ENCODE results near the gene SVOPL.
"Not testable (repeated sequence)": the region's sequence is repeated elsewhere in the genome, so short reads cannot be mapped to it uniquely, and the experiment has no call there.

SVOPL gene

GRCh38 chr7:138700857-138701536 lies at the start of gene SVOPL:
Gene SVOPL, minus strand, starts transcription at chr7:138701362. Its CDS starts 22,317 bp downstream, at chr7:138679045.
- DNase-seq, result no peak

GRCh38 chr7:138750473-138750872 lies 49.3 kb upstream of the SVOPL start:
- no peak for DNase-seq

GRCh38 chr7:138749960-138750359 lies 48.8 kb upstream of the SVOPL start:
- DNase-seq, result no peak

- no peak for DNase-seq
Observed at GRCh38 chr7:138748666-138749065, 47.5 kb upstream of the SVOPL start.

GRCh38 chr7:138746073-138746472 lies 44.9 kb upstream of the SVOPL start:
- DNase-seq, result no peak

GRCh38 chr7:138745189-138745588 lies 44.0 kb upstream of the SVOPL start:
- DNase-seq, result no peak

- no peak for DNase-seq
Observed at GRCh38 chr7:138741453-138741735, 40.2 kb upstream of the SVOPL start.

- DNase-seq, result no peak
Observed at GRCh38 chr7:138739859-138740258, 38.7 kb upstream of the SVOPL start.

GRCh38 chr7:138738551-138739335 lies 37.6 kb upstream of the SVOPL start:
- peak; percentile 84 for DNase-seq

GRCh38 chr7:138738114-138738513 lies 37.0 kb upstream of the SVOPL start:
- no peak for DNase-seq

- no peak for DNase-seq
Observed at GRCh38 chr7:138735399-138735798, 34.2 kb upstream of the SVOPL start.

GRCh38 chr7:138731733-138732132 lies 30.6 kb upstream of the SVOPL start:
- DNase-seq, result not testable (repeated sequence)

- no peak for DNase-seq
Observed at GRCh38 chr7:138729444-138729843, 28.3 kb upstream of the SVOPL start.

GRCh38 chr7:138727336-138728099 lies 26.4 kb upstream of the SVOPL start:
- DNase-seq, result no peak

- no peak for DNase-seq
Observed at GRCh38 chr7:138726288-138726687, 25.1 kb upstream of the SVOPL start.

GRCh38 chr7:138720286-138720685 lies 19.1 kb upstream of the SVOPL start:
- DNase-seq, result no peak

GRCh38 chr7:138716889-138717288 lies 15.7 kb upstream of the SVOPL start:
- DNase-seq, result no peak

- no peak for DNase-seq
Observed at GRCh38 chr7:138713191-138713590, 12.0 kb upstream of the SVOPL start.

- no peak for DNase-seq
Observed at GRCh38 chr7:138712652-138713051, 11.5 kb upstream of the SVOPL start.

- DNase-seq, result no peak
Observed at GRCh38 chr7:138710536-138711385, 9.6 kb upstream of the SVOPL start.

GRCh38 chr7:138705167-138705566 lies 4.0 kb upstream of the SVOPL start:
- no peak for DNase-seq

GRCh38 chr7:138701537-138701923 lies 368 bp upstream of the SVOPL start:
- DNase-seq, result no peak

GRCh38 chr7:138699661-138700060 lies 1.5 kb downstream of the SVOPL start:
- no peak for DNase-seq

Data from activated CD4-positive, alpha-beta T cell treated with anti-CD3 and anti-CD28 coated beads, Interleukin-2, amount 50 U/mL, for 1 hour (primary cell).